ENCODE results near the gene PDE3B.
"Not testable (repeated sequence)": the region's sequence is repeated elsewhere in the genome, so short reads cannot be mapped to it uniquely, and the experiment has no call there.

Gene PDE3B

DNA sequence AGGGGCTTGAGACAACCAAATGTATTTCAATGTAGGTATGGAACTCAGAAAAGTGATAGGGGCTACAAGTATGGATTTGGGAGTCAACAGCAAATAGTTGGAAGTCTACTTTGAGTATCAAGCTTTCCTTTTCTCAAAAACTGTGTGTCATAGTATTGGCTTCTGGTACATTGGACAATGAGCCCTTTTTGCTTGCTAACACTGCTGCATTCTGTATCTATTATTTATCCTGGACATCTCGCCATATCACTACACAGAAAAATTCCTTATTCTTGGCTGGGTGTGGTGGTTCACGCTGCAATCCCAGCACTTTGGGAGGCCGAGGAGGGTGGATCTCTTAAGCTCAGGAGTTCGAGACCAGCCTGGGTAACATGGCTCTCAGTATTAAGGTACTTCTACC, 230.0 kb downstream of the PDE3B start:
- Mint-ChIP-seq H3K27ac (no peak overlapping the region), H3K36me3 (ENCODE audit: low read depth) (peaks cover 9% of the 10 kb centered on the region), H3K4me3 (no peak overlapping the region), H3K9me3 (no peaks in the 10 kb centered on the region), H3K27me3 (ENCODE audit: low read depth) (no peaks in the 10 kb centered on the region), H3K4me1 (no peaks in the 10 kb centered on the region)
- TF ChIP-seq CTCF (IDR thresholded peaks at IDR 0.05; ENCODE audit: unreplicated experiment in 3 of 3) = no peak

DNA sequence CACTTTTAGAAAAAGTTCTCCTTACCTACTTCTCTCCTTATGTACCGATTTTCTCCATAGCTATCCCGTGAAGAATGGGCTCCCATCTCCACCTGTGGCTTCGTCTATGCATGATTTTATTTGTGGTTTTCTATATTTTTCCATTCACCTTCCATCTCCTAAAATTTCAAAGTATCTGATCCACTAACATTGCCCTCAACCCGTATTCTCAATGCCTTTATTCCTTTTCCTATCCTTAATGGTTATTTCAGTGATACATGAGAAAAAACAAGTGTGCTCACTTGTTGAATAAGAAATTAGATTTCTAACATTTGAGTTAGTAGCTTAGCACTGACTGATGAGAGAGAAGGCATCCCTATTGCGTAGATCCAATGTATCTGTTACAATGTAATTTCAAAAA, 231.6 kb downstream of the PDE3B start:
- TF ChIP-seq CTCF (IDR thresholded peaks at IDR 0.05; ENCODE audit: unreplicated experiment in 3 of 3) = no peak
- H3K27me3 Mint-ChIP-seq (ENCODE audit: low read depth) = no peaks in the 10 kb centered on the region
- H3K36me3 Mint-ChIP-seq (ENCODE audit: low read depth) = peaks cover 5% of the 10 kb centered on the region
- no peaks in the 10 kb centered on the region for H3K9me3 Mint-ChIP-seq
- no peak overlapping the region for H3K4me3 Mint-ChIP-seq
- H3K4me1 Mint-ChIP-seq = no peaks in the 10 kb centered on the region
- H3K27ac Mint-ChIP-seq = no peak overlapping the region

GRCh38 chr11:14881576-14882193, 238.1 kb downstream of the PDE3B start:
- H3K27me3 Mint-ChIP-seq (ENCODE audit: low read depth) = no peaks in the 10 kb centered on the region
- H3K27ac Mint-ChIP-seq = no peak overlapping the region
- peaks cover 21% of the 10 kb centered on the region for H3K36me3 Mint-ChIP-seq (ENCODE audit: low read depth)
- H3K4me1 Mint-ChIP-seq = no peaks in the 10 kb centered on the region
- no peak overlapping the region for H3K4me3 Mint-ChIP-seq
- no peak for TF ChIP-seq CTCF (IDR thresholded peaks at IDR 0.05; ENCODE audit: unreplicated experiment in 3 of 3)
- peaks cover 7% of the 10 kb centered on the region for H3K9me3 Mint-ChIP-seq

DNA sequence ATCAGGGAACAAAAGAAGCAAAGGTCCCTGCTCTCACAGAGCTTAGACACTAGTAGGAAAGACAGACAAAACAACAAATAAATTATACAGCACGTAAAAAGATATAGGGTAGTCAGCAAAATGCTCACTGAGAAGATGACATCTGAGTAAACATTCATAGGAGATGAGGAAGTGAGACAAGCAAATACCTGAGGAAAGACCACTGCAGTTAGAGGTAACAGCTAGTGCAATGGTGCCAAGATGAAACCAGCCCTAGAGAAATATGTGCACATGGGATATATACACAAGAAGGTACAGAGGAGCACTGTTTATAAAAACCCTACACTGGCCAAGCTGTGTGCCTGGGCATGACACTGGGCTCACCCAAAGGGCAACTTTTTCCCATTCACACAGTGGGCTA, 238.6 kb downstream of the PDE3B start:
- peaks cover 21% of the 10 kb centered on the region for H3K36me3 Mint-ChIP-seq (ENCODE audit: low read depth)
- no peak overlapping the region for H3K4me3 Mint-ChIP-seq
- no peak overlapping the region for H3K27ac Mint-ChIP-seq
- H3K27me3 Mint-ChIP-seq (ENCODE audit: low read depth) = no peaks in the 10 kb centered on the region
- no peak for TF ChIP-seq CTCF (IDR thresholded peaks at IDR 0.05; ENCODE audit: unreplicated experiment in 3 of 3)
- no peaks in the 10 kb centered on the region for H3K4me1 Mint-ChIP-seq
- peaks cover 7% of the 10 kb centered on the region for H3K9me3 Mint-ChIP-seq

DNA sequence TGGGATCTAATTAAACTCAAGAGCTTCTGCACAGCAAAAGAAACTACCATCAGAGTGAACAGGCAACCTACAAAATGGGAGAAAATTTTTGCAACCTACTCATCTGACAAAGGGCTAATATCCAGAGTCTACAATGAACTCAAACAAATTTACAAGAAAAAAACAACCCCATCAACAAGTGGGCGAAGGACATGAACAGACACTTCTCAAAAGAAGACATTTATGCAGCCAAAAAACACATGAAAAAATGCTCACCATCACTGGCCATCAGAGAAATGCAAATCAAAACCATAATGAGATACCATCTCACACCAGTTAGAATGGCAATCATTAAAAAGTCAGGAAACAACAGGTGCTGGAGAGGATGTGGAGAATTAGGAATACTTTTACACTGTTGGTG, 240.1 kb downstream of the PDE3B start:
- not testable (repeated sequence) for H3K27ac Mint-ChIP-seq; H3K4me1 Mint-ChIP-seq; H3K27me3 Mint-ChIP-seq (ENCODE audit: low read depth); H3K4me3 Mint-ChIP-seq; H3K9me3 Mint-ChIP-seq
- H3K36me3 Mint-ChIP-seq (ENCODE audit: low read depth) = peaks cover 16% of the 10 kb centered on the region

DNA sequence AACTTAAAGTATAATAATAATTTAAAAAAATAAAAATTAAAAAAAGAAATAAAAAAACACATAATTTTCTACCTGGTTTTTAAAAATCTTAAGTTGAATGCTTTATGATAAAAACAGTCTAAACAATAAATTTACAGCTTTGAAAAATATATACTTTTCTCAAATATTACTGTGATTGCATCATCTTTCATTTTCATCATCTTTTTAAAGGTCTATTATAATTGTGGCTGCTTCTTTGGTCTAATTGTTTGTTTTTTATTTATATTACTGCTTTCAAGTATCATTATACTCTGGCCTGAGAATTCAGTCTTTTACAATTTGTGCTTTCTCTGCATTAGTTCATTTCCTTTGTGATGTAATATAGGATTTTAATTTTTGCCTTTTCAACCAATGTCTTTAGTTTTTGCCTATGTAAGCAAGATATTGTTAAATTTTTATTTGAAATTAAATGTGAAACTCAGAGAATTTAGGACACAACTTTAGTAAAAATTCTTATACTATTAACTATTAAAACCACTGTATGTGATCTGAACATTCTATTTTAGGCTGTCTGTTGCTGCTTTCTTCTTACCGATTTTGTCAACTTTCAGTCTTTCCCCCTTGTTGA, 241.2 kb downstream of the PDE3B start:
- no peaks in the 10 kb centered on the region for H3K27me3 Mint-ChIP-seq (ENCODE audit: low read depth)
- H3K4me1 Mint-ChIP-seq = no peaks in the 10 kb centered on the region
- no peak for TF ChIP-seq CTCF (IDR thresholded peaks at IDR 0.05; ENCODE audit: unreplicated experiment in 3 of 3)
- H3K4me3 Mint-ChIP-seq = no peak overlapping the region
- H3K27ac Mint-ChIP-seq = no peak overlapping the region
- H3K36me3 Mint-ChIP-seq (ENCODE audit: low read depth) = peaks cover 16% of the 10 kb centered on the region
- H3K9me3 Mint-ChIP-seq = peaks cover 7% of the 10 kb centered on the region
